Upper lobe of left lung (tissue), 6 donors: Measurements from ENCODE around the gene RAB20. TPM values are rescaled to one million over a fixed set of nuclear protein-coding genes. Genes with fewer than 3 reads are reported as not detected.
"Not testable (repeated sequence)": the region's sequence is repeated elsewhere in the genome, so short reads cannot be mapped to it uniquely, and the experiment has no call there.

ENCODE experiments used
- ATAC-seq, 2 donors: fragments of 200-7000 bp; cut with Tn5 transposase; one replicate each; pipeline ENCODE4 v1.9.1; 2022; ENCODE audit warnings: mild to moderate bottlenecking in 2 of 2, moderate library complexity in 2 of 2; ENCODE audit not compliant: low FRiP score in 2 of 2
- DNase-seq, 2 donors: peaks; one replicate each; pipeline ENCODE4 v3.0.0-alpha.2; 2019 to 2020
- H3K27ac ChIP-seq, 4 donors: fragments of 200-600 bp; sonication (generic); one replicate each; pipeline ENCODE4 v1.5.1; 2016 to 2019
- H3K27me3 ChIP-seq, 4 donors: fragments of 200-600 bp; sonication (generic); one replicate each; pipeline ENCODE4 v1.5.1; 2017 to 2019
- H3K36me3 ChIP-seq, 4 donors: fragments of 200-600 bp; sonication (generic); one replicate each; pipeline ENCODE4 v1.5.1; 2016 to 2019
- H3K4me1 ChIP-seq, 4 donors: fragments of 200-600 bp; sonication (generic); one replicate each; pipeline ENCODE4 v1.5.1; 2018 to 2019
- H3K4me3 ChIP-seq, 4 donors: fragments of 200-600 bp; sonication (generic); one replicate each; pipeline ENCODE4 v1.5.1; 2017 to 2019; ENCODE audit warnings: mild to moderate bottlenecking in 2 of 4, moderate library complexity in 1 of 4
- H3K9me3 ChIP-seq, 4 donors: fragments of 200-600 bp; sonication (generic); one replicate each; pipeline ENCODE4 v1.5.1; 2018 to 2019
- CTCF ChIP-seq, 6 experiments: fragments of 450-650 bp in 4 of 6; fragments of 200-600 bp in 2 of 6; sonication (generic) in 2 of 6; IDR thresholded peaks; one replicate each; pipeline ENCODE4 v1.5.1; 2016 to 2019; ENCODE audit warnings: antibody characterized with exemption in 6 of 6
- EP300 ChIP-seq, 4 donors: sonication (generic); formaldehyde crosslinking; IDR thresholded peaks; one replicate each; pipeline ENCODE4 v1.5.1; 2017; ENCODE audit warnings: antibody characterized with exemption in 4 of 4, control low read depth in 2 of 4
- POLR2A ChIP-seq, 4 donors: fragments of 450-650 bp; IDR thresholded peaks; one replicate each; pipeline ENCODE4 v1.5.1; 2016 to 2017; ENCODE audit warnings: antibody characterized with exemption in 4 of 4, mild to moderate bottlenecking in 2 of 4
- POLR2AphosphoS5 ChIP-seq, 2 donors: sonication (generic); formaldehyde crosslinking; IDR thresholded peaks; one replicate each; pipeline ENCODE4 v1.5.1; 2017; ENCODE audit warnings: antibody characterized with exemption in 2 of 2
- WGBS, 2 donors: methylation state at CpG; one replicate each; pipeline ENCODE4 v1.1.5; 2017 to 2018; 5-methylcytosine and 5-hydroxymethylcytosine counted together
- total RNA-seq, 6 donors: library from RNA; depleted of rRNA in 4 of 6; stranded (reverse); fragments of >200 nt in 4 of 6; gene quantifications; one replicate each; pipeline versions ENCODE4 v1.1.0 to v1.2.1, GENCODE V29; 2016 to 2021
- donor health status: DM: no; HTN: no; CAD: no; lungs with moderate emphysema.
- donor health status: DM: no; HTN: yes; CAD: no; lungs with severe emphysema.

The RAB20 gene
- total RNA-seq, 6 donors from 2014 or later, result 46.7 to 80.7 (median 57.8) TPM

GRCh38 chr13:110536006-110536693 is 25.4 kb downstream of the RAB20 start:
- ATAC-seq (peak; percentile 76 to 88), DNase-seq (peak in 1 of 2 donors; percentile 84)
- Histone ChIP-seq H3K4me3 (no peak overlapping the region), H3K36me3 (peaks cover 0 to 11% (median 0%) of the 10 kb centered on the region in 4 donors), H3K27ac (peak overlapping the region; percentile 48 to 75 (median 66)), H3K4me1 (peaks cover 27 to 45% (median 30%) of the 10 kb centered on the region in 4 donors), H3K9me3 (no peaks in the 10 kb centered on the region), H3K27me3 (no peaks in the 10 kb centered on the region)
- WGBS, 2 donors, result 72 to 73% methylated on average over 15 to 18 of the region's 18 CpGs
- TF ChIP-seq EP300 (IDR thresholded peaks at IDR 0.05) (peak in 1 of 4 donors; percentile 58), POLR2AphosphoS5 (IDR thresholded peaks at IDR 0.05) (peak in 1 of 2 donors; percentile 64), POLR2A (IDR thresholded peaks at IDR 0.05) (peak in 1 of 4 donors; percentile 55), CTCF (IDR thresholded peaks at IDR 0.05) (no peak)

- 94 to 98% methylated on average over 11 of the region's 11 CpGs for WGBS, 2 donors
- H3K9me3 ChIP-seq, result no peaks in the 10 kb centered on the region
- DNase-seq (no peak), ATAC-seq (no peak)
- H3K36me3 ChIP-seq, result peaks cover 0 to 11% (median 0%) of the 10 kb centered on the region in 4 donors
- H3K27ac ChIP-seq, result peak overlapping the region in 3 of 4 donors; percentile 48 to 75 (median 72)
- H3K4me3 ChIP-seq, result no peak overlapping the region
- peaks cover 24 to 40% (median 25%) of the 10 kb centered on the region in 4 donors for H3K4me1 ChIP-seq
- TF ChIP-seq EP300 (IDR thresholded peaks at IDR 0.05) (no peak), POLR2AphosphoS5 (IDR thresholded peaks at IDR 0.05) (no peak), CTCF (IDR thresholded peaks at IDR 0.05) (no peak), POLR2A (IDR thresholded peaks at IDR 0.05) (no peak)
- no peaks in the 10 kb centered on the region for H3K27me3 ChIP-seq
Observed at GRCh38 chr13:110535526-110535925, 26.0 kb downstream of the RAB20 start.

GRCh38 chr13:110533771-110534670 is 27.5 kb downstream of the RAB20 start:
- Histone ChIP-seq H3K4me1 (peaks cover 21 to 34% (median 22%) of the 10 kb centered on the region in 4 donors), H3K27ac (peak overlapping the region in 2 of 4 donors; percentile 6 to 66), H3K27me3 (no peaks in the 10 kb centered on the region), H3K4me3 (no peak overlapping the region), H3K36me3 (peaks cover 0 to 11% (median 0%) of the 10 kb centered on the region in 4 donors), H3K9me3 (no peaks in the 10 kb centered on the region)
- DNase-seq (no peak), ATAC-seq (peak in 1 of 2 donors; percentile 13)
- TF ChIP-seq POLR2A (IDR thresholded peaks at IDR 0.05) (peak in 1 of 4 donors; percentile 13), CTCF (IDR thresholded peaks at IDR 0.05) (no peak)
- WGBS, 2 donors, result 73 to 81% methylated on average over 4 to 16 of the region's 16 CpGs

- H3K36me3 ChIP-seq, result peaks cover 0 to 11% (median 0%) of the 10 kb centered on the region in 4 donors
- not testable (repeated sequence) for H3K27me3 ChIP-seq, H3K9me3 ChIP-seq, H3K4me3 ChIP-seq, ATAC-seq, DNase-seq
- peaks cover 21 to 35% (median 32%) of the 10 kb centered on the region in 4 donors for H3K4me1 ChIP-seq
- peak overlapping the region in 3 of 4 donors; percentile 18 to 66 (median 48) for H3K27ac ChIP-seq
- 61 to 77% methylated on average over 2 of the region's 2 CpGs for WGBS, 2 donors
Observed at GRCh38 chr13:110532258-110532657, 29.3 kb downstream of the RAB20 start.

- ATAC-seq (peak in 1 of 2 donors; percentile 52), DNase-seq (peak in 1 of 2 donors; percentile 62)
- WGBS, 2 donors, result 73 to 88% methylated on average over 9 of the region's 9 CpGs
- Histone ChIP-seq H3K36me3 (peaks cover 0 to 11% (median 0%) of the 10 kb centered on the region in 4 donors), H3K27ac (peak overlapping the region in 3 of 4 donors; percentile 48 to 66 (median 55)), H3K27me3 (no peaks in the 10 kb centered on the region), H3K9me3 (no peaks in the 10 kb centered on the region), H3K4me1 (peaks cover 25 to 39% (median 37%) of the 10 kb centered on the region in 4 donors), H3K4me3 (no peak overlapping the region)
- TF ChIP-seq EP300 (IDR thresholded peaks at IDR 0.05) (no peak), POLR2AphosphoS5 (IDR thresholded peaks at IDR 0.05) (no peak), CTCF (IDR thresholded peaks at IDR 0.05) (no peak), POLR2A (IDR thresholded peaks at IDR 0.05) (peak in 1 of 4 donors; percentile 51)
Observed at GRCh38 chr13:110531671-110532083, 29.8 kb downstream of the RAB20 start.
